Glomerular visceral epithelial cell (primary cell): ENCODE results near the gene CSF2RB.

Experiments
- DNase-seq: peaks from one replicate; pipeline ENCODE4 v3.0.0-alpha.2; 2016; ENCODE audit errors: extremely low spot score

The CSF2RB gene

DNA sequence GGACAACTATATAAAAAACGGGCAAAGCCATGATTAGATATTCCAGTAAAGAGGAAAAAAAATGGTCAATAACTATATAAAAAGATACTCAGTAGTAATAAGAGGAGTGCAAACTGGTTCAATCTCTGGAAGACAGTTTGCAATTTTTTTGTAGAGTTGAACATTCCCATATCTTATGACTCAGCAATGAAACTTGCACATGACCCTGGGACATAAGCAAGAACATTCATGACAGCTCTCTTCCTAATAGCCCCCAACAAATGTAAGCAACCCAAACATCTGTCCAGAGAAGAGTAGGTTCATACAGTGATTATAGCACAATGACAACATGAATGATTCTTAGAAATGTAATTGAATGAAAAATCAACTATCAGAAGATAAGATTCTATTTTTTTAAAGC is 21.8 kb upstream of the CSF2RB start:
- no peak for DNase-seq

- DNase-seq: no peak
Measured at GRCh38 chr22:36892292-36892691, 21.1 kb upstream of the CSF2RB start.

DNA sequence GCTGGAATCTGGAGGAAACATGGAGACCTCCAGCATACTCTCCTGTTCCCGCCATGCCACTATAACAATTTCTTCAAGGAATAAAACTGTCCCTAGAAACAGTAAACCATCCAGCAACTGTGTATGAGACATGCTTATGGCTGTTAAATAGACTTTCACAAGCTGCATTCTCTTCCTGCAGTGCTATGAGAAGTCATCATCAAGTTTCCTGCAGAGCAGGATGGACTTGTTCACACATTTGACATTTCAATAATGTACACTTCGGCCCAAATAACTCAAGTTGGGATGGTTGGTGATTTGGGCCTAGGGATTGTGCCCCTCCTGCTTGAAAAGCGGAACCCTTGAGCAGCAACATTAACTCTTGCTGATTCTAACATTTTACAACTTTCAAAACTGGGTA is 20.2 kb upstream of the CSF2RB start:
- DNase-seq: no peak

DNA sequence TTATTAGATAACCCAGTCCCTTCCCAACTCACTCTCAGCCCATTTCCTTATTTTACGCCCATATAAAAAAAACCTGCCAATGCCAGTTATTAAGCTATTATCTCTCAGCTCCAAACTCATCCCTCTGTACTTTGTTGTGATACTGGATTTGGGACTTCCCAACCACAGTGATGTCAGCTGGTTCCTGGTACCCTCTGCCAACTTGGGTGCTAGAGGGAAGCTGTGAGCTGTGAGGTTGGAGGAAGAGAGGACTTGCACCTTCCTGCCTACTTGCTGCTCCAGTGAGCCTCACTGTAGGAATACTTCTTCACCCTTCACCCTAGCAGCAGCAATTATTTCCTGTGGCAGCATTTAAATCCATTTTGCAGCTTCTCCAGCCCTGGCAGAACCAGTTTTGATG is 19.2 kb upstream of the CSF2RB start:
- DNase-seq: no peak

DNA sequence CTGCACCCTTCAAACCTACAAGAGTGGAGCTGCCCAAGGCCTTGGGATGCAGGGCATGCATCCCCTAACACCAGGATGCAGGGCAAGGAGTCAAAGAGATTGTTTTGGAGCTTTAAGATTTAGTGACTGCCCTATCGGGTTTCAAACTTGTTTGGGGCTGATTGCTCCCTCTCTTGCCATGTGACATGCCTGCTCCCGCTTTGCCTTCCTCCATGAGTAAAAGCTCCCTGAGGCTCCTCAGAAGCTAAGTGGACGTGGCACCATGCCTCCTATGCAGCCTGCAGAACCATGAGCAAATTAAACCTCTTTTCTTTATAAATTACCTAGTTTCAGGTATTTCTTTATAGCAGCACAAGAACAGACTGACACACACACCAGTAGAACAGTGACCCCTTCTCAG is 15.8 kb upstream of the CSF2RB start:
- DNase-seq: no peak

- DNase-seq: no peak
Measured at GRCh38 chr22:36898690-36899089, 14.7 kb upstream of the CSF2RB start.

DNA sequence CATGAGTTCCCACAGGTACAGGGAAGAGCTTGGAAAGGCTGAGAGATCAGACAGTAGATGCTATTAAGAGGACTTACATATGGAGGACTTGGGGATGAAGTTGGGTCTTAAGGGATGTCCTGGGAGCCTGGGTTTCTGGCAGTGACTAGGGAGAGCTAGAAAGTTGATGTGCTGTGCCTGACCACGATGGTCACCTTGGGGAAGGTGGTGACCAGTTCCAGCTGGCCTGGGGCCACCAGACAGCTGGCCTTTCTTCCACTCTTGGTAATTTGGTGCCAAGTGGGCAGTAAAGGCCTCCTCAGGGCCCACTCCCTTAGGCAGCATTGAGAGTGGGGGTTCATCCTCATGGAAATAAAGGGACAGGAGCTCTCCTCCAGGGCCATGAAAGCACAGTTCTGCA is 13.9 kb upstream of the CSF2RB start:
- DNase-seq: no peak

DNA sequence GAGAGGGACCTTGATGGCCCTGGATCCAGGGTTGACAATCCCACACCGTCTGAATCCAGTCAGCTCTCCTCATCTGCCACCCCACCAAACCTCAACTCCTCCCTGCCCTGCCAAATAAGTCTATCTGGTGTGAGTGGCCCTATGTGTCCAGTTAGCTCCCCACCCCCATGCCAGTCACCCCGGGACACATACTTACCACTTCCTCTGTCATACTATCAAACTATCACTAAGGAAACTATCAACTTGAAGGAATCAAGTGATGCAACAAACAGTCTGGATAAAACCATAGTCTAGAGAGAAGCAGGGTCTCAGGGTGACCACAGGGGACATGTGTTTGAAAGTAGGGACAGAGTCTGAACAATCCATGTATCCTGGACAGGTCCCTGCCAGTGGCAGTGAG is 13.2 kb upstream of the CSF2RB start:
- DNase-seq: no peak

- no peak for DNase-seq
Measured at GRCh38 chr22:36900880-36901279, 12.5 kb upstream of the CSF2RB start.

DNA sequence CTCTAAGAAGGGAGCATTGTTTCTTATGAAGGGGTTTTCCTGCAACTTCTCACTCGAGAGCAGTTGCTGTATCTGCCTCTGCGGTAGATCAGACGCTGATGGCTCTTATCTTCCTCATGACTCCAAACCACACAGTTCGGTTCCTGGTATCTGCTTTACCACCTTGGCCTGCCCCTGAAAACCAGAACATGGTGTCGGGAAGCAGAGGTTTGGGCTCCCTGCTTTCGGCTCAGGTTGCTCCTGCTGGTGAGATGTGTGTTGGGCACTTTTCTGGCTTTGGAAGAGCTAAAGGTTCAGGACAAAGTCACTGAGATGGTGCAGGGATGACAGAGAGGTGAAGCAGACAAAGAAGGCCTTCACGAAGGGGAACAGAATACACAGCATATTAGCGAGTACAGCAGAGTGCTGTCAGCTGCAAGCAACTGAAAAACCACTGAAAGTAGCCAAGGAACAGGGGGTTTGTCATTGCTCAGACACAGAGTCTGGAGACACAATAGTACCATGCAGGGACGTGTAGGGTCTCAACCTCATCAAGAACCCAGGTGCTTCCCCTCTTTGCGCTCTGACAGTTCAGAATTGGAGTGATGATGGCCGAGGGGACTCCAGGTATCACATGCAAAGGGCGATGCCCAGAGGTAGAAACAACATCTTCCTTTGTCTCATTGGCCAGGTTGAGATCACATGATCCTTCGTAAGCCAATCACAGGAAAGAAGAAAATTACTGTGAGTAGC is 11.9 kb upstream of the CSF2RB start:
- DNase-seq: no peak

- no peak for DNase-seq
Measured at GRCh38 chr22:36902143-36902926, 11.1 kb upstream of the CSF2RB start.

DNA sequence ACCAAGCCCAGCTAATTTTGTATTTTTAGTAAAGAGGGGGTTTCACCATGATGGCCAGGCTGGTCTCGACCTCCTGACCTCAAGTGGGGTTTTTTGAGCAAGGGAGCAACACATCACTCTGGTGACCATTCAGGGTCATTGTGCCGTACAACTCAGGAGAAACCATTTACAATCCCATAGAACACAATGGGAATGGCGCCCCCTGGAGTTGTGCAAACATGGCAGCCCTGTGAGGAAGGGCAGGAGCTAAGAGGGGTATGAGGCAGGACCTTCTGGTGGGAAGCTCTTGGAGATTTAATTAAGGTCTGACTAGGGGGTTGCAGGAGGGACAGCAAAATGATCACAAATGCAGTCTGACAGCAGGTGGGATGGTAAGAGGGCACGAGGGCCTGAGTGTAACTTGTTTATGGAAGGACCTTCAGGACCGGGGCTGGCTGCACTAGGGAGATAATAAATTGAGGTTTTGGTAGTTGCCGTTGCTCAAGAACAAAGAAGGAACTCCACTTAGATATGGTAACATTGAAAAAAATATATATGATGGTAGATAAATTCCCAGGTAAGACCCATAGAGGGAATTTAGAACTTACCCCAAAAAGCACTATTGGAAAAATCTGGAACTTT is 9.1 kb upstream of the CSF2RB start:
- no peak for DNase-seq

GRCh38 chr22:36907253-36908195 is 5.9 kb upstream of the CSF2RB start:
- no peak for DNase-seq

- DNase-seq: no peak
Measured at GRCh38 chr22:36910461-36910860, 3.0 kb upstream of the CSF2RB start.

DNA sequence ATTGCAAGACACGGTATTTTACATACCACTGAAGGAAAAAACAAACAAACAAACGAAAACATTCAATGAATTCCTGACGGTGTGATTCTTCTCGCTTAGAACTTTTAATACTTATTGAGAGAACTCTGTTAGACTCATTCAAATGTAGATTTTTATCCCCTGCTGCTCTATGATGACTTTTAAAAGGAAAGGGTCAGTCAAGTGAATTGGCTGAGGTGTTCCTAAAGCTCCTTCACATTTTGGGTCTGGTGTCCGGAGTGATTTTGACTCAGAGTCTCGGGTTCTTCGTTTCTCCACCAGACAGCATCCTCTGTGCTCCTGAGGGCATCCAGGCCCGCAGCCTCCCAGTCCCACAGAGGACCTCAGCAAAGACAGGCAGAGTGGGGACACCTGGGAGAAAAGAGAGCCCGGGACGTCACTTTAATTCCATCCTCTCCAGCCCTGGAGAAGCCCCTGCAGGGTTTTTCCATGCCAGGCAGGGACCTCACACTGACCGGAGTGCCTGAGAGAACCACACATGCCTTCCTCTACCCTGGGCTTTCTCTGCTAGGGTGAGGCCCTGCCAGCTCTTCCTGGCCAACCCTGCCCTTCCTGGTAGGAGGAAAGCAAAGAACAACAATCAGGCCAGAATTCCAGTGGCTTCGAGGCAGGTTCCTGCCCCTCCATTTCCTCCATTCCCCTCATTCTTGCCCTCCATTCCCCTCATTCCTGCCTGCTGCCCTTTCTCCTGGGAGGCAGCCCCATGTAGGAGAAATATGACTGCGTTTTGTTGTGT is 1.4 kb upstream of the CSF2RB start:
- no peak for DNase-seq

DNA sequence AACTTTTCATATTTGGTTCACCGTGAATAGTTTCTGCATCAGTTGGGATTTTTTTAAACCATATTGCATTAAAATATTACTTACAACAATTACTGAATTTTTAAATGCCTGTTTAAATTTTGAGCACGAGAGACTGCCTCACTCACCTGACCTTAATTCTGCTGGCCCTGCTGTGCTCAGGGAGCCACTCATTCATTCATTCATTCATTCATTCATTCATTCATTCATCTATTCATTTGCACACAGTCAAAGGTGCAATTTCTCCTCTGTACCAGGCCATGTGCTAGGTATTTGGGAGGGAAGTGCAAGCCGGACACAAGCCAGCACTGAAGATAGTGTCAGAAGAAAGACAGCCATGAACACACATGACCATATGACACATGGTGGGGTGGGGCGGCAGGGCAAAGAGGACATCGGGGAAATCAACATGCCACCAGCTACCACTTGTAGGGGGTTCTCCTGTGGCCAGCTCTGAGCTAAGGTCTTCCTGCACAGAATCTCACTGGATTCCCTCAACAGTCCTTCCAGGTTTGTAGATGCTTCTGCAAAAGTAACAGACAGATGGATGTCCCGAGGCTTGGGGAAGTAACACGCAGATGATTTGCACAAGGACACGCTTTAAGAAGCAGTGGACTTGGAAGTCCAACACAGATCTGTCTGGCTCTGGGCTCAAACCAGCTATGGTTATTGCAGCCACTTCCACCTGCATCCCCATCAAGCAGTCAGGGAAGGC is 568 bp upstream of the CSF2RB start:
- no peak for DNase-seq

- DNase-seq: no peak
Measured at GRCh38 chr22:36914390-36914752, 943 bp downstream of the CSF2RB start.

- DNase-seq: no peak
Measured at GRCh38 chr22:36916034-36916433, 2.6 kb downstream of the CSF2RB start.

DNA sequence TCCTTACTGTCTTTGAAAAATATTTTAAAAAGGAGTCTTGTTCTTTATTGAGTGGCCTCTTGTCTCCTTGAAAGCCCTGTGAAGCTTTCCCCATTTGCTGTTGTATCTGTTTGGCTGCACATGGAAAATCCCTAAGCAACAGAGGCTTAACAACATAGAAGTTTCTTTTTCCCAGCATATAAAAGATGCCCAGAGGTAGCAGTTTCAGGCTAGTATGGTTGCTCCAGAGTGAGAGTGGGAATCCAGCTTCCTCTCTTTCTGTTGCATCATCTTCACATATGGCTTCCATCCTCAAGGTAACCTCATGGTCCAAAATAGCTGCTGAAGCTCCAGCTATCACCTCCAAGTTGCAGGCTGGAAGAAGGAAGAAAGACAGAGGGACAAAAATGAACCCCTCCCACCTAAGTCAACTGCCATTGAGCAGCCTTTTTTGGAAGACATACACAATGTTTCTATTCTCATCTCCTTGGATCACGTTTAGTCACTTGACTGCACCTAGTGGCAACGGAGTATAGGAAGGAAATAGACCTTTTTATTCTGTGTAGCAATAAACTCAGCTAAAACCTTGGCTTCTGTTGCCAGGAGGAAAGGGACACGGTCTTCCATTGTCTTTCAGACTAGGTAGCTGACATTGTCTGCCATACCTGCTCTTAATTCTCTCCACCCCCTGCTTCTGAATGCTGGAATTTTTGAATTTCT is 5.3 kb downstream of the CSF2RB start:
- no peak for DNase-seq
